Prostate gland (tissue), 2 donors: ENCODE measurements around the gene COPS8.

ENCODE experiments used
- POLR2AphosphoS5 ChIP-seq: sonication (generic); formaldehyde crosslinking; IDR thresholded peaks from one replicate; pipeline ENCODE4 v1.6.1; 2017; ENCODE audit warnings: antibody characterized with exemption
- TF ChIP-seq, protein P1 (sequence below), 4 experiments: fragments of 200-600 bp in 2 of 4; fragments of 450-650 bp in 2 of 4; sonication (generic) in 2 of 4; IDR thresholded peaks; 1 replicate in 3 of 4; 2 replicates in 1 of 4; pipeline ENCODE4 v1.5.1; 2016 to 2019; ENCODE audit warnings: antibody characterized with exemption in 4 of 4, mild to moderate bottlenecking in 2 of 4, moderate library complexity in 2 of 4

- TF ChIP-seq, protein P1, sequence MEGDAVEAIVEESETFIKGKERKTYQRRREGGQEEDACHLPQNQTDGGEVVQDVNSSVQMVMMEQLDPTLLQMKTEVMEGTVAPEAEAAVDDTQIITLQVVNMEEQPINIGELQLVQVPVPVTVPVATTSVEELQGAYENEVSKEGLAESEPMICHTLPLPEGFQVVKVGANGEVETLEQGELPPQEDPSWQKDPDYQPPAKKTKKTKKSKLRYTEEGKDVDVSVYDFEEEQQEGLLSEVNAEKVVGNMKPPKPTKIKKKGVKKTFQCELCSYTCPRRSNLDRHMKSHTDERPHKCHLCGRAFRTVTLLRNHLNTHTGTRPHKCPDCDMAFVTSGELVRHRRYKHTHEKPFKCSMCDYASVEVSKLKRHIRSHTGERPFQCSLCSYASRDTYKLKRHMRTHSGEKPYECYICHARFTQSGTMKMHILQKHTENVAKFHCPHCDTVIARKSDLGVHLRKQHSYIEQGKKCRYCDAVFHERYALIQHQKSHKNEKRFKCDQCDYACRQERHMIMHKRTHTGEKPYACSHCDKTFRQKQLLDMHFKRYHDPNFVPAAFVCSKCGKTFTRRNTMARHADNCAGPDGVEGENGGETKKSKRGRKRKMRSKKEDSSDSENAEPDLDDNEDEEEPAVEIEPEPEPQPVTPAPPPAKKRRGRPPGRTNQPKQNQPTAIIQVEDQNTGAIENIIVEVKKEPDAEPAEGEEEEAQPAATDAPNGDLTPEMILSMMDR (IDR thresholded peaks at IDR 0.05), result no peak
- no peak for TF ChIP-seq POLR2AphosphoS5
These were observed 63.7 kb downstream of the COPS8 start for GRCh38 chr2:237149425-237149824.
